H1 (cell line): ENCODE results near the gene DLGAP3. TPM values are rescaled to one million over a fixed set of nuclear protein-coding genes. Genes with fewer than 3 reads are reported as not detected.

ENCODE experiments used
- CTCF ChIA-PET: fragments of 300-600 bp; sonication (Branson Sonifier 250); formaldehyde crosslinking; loops from one replicate; lab custom pipeline; 2021; ENCODE audit not compliant: partially characterized antibody; lab: Charles Lee
- POLR2A ChIA-PET: fragments of 300-600 bp; sonication (Branson Sonifier 250); formaldehyde crosslinking; loops from one replicate; lab custom pipeline; 2021; ENCODE audit warnings: inconsistent platforms; ENCODE audit not compliant: partially characterized antibody; lab: Charles Lee
- DNase-seq, 2 experiments: peaks; one replicate each; pipeline versions ENCODE4 v3.0.0 to v3.0.0-alpha.2; 2010 to 2022; ENCODE audit warnings: low spot score in 2 of 2, low read depth in 1 of 2, mixed read lengths in 1 of 2
- FAIRE-seq: peaks from 2 replicates; lab custom pipeline; 2011; peaks lifted over from hg19 to GRCh38; lab: Jason Lieb, UNC
- H2AFZ ChIP-seq: 2 replicates; pipeline ENCODE4 v1.8.1; 2012; ENCODE audit warnings: low read length, inconsistent platforms
- H2AK5ac ChIP-seq: 2 replicates; pipeline ENCODE4 v1.6.1; 2013; ENCODE audit warnings: low read depth, low read length
- H2BK120ac ChIP-seq: replicated peaks from 2 replicates; pipeline ENCODE3; 2013; ENCODE audit warnings: low read depth, low read length, inconsistent platforms
- H2BK12ac ChIP-seq: 2 replicates; pipeline ENCODE4 v1.6.1; 2013; ENCODE audit warnings: low read depth, low read length
- H2BK15ac ChIP-seq: 2 replicates; pipeline ENCODE4 v1.6.1; 2013; ENCODE audit warnings: low read length
- H2BK20ac ChIP-seq: 2 replicates; pipeline ENCODE4 v1.6.1; 2013; ENCODE audit warnings: low read length
- H2BK5ac ChIP-seq: 2 replicates; pipeline ENCODE4 v1.6.1; 2013; ENCODE audit warnings: low read depth, low read length
- H3K14ac ChIP-seq: 2 replicates; pipeline ENCODE4 v1.6.1; 2013; ENCODE audit warnings: inconsistent platforms; ENCODE audit not compliant: insufficient read length
- H3K18ac ChIP-seq: 2 replicates; pipeline ENCODE4 v1.6.1; 2013; ENCODE audit warnings: low read length; ENCODE audit errors: extremely low read depth
- H3K23ac ChIP-seq: 2 replicates; pipeline ENCODE4 v1.6.1; 2013; ENCODE audit warnings: inconsistent platforms; ENCODE audit not compliant: insufficient read length
- H3K23me2 ChIP-seq: 2 replicates; pipeline ENCODE4 v1.6.1; 2013; ENCODE audit warnings: low read depth, low read length
- H3K27ac ChIP-seq: 2 replicates; pipeline ENCODE4 v1.6.1; 2011; ENCODE audit warnings: low read depth, low read length, inconsistent platforms
- H3K27me3 ChIP-seq, 4 experiments: replicated peaks in 1 of 4; 1 replicate in 1 of 4; 2 replicates in 3 of 4; pipeline versions ENCODE4 v1.6.1 to v1.8.1; 2011 to 2013; ENCODE audit warnings: low read length in 3 of 4, mild to moderate bottlenecking in 3 of 4, inconsistent platforms in 2 of 4, mixed read lengths in 2 of 4, moderate library complexity in 1 of 4; ENCODE audit not compliant: control insufficient read depth in 3 of 4, insufficient read depth in 3 of 4; ENCODE audit errors: extremely low read depth in 1 of 4
- H3K36me3 ChIP-seq, 4 experiments: 2 replicates each; pipeline versions ENCODE4 v1.6.1 to v1.8.1; 2011 to 2013; ENCODE audit warnings: mild to moderate bottlenecking in 4 of 4, low read length in 3 of 4, moderate library complexity in 2 of 4, control low read depth in 1 of 4, inconsistent platforms in 1 of 4; ENCODE audit not compliant: insufficient read depth in 4 of 4, control insufficient read depth in 2 of 4
- H3K4ac ChIP-seq: replicated peaks from 2 replicates; pipeline ENCODE3; 2013; ENCODE audit warnings: low read length, low read depth, mixed read lengths, inconsistent platforms; ENCODE audit not compliant: insufficient read length
- H3K4me1 ChIP-seq, 4 experiments: replicated peaks in 1 of 4; 1 replicate in 1 of 4; 2 replicates in 3 of 4; pipeline versions ENCODE4 v1.6.1 to v1.8.1; 2011 to 2013; ENCODE audit warnings: low read length in 3 of 4, inconsistent platforms in 2 of 4, mixed read lengths in 1 of 4; ENCODE audit not compliant: insufficient read depth in 4 of 4, control insufficient read depth in 3 of 4
- H3K4me2 ChIP-seq, 2 experiments: 2 replicates each; pipeline versions ENCODE4 v1.6.1 to v1.8.1; 2011 to 2013; ENCODE audit warnings: low read depth in 2 of 2, low read length in 2 of 2, control low read depth in 1 of 2, inconsistent platforms in 1 of 2, mild to moderate bottlenecking in 1 of 2; ENCODE audit not compliant: insufficient read depth in 1 of 2
- H3K4me3 ChIP-seq, 4 experiments: fragments of 200-600, 300-600 bp in 1 of 4; sonication (generic), shearing (Covaris generic), sonication (Bioruptor Twin) in 1 of 4; 2 replicates each; pipeline versions ENCODE4 v1.5.1 to v1.8.1; 2011 to 2016; ENCODE audit warnings: low read length in 4 of 4, low read depth in 3 of 4, control low read depth in 2 of 4, inconsistent platforms in 2 of 4, mild to moderate bottlenecking in 2 of 4, mixed read lengths in 1 of 4, moderate library complexity in 1 of 4; ENCODE audit not compliant: insufficient read depth in 2 of 4; ENCODE audit errors: extremely low read depth in 1 of 4
- H3K56ac ChIP-seq: replicated peaks from 2 replicates; pipeline ENCODE3; 2013; ENCODE audit warnings: low read depth, mild to moderate bottlenecking, mixed read lengths, low read length, inconsistent platforms; ENCODE audit not compliant: insufficient read length
- H3K79me1 ChIP-seq: 2 replicates; pipeline ENCODE4 v1.6.1; 2013; ENCODE audit warnings: low read depth, low read length, control low read depth
- H3K79me2 ChIP-seq, 2 experiments: 2 replicates each; pipeline versions ENCODE4 v1.6.1 to v1.8.1; 2012 to 2013; ENCODE audit warnings: low read length in 2 of 2, mild to moderate bottlenecking in 2 of 2, inconsistent platforms in 1 of 2; ENCODE audit not compliant: insufficient read depth in 2 of 2, control insufficient read depth in 1 of 2
- H3K9ac ChIP-seq, 4 experiments: replicated peaks in 1 of 4; 1 replicate in 1 of 4; 2 replicates in 3 of 4; pipeline versions ENCODE4 v1.6.1 to v1.8.1; 2011 to 2013; ENCODE audit warnings: low read depth in 3 of 4, low read length in 3 of 4, control low read depth in 2 of 4, mild to moderate bottlenecking in 2 of 4, moderate library complexity in 2 of 4, inconsistent platforms in 1 of 4; ENCODE audit errors: extremely low read depth in 1 of 4
- H3K9me3 ChIP-seq, 2 experiments: 2 replicates each; pipeline versions ENCODE4 v1.6.1 to v1.8.1; 2012 to 2013; ENCODE audit warnings: mild to moderate bottlenecking in 2 of 2, moderate library complexity in 2 of 2, control low read depth in 1 of 2, inconsistent platforms in 1 of 2, low read depth in 1 of 2, low read length in 1 of 2, mixed read lengths in 1 of 2; ENCODE audit not compliant: insufficient read depth in 2 of 2
- H4K20me1 ChIP-seq, 2 experiments: replicated peaks in 1 of 2; 2 replicates each; pipeline versions ENCODE3 to v1.8.1; 2011 to 2013; ENCODE audit warnings: inconsistent platforms in 2 of 2, low read length in 2 of 2, mild to moderate bottlenecking in 1 of 2; ENCODE audit not compliant: insufficient read depth in 2 of 2, control insufficient read depth in 1 of 2
- H4K5ac ChIP-seq: 2 replicates; pipeline ENCODE4 v1.6.1; 2013; ENCODE audit warnings: low read length, low read depth, mixed read lengths, inconsistent platforms; ENCODE audit not compliant: insufficient read length
- H4K8ac ChIP-seq: 2 replicates; pipeline ENCODE4 v1.8.0; 2013; ENCODE audit warnings: mild to moderate bottlenecking, moderate library complexity, low read length, inconsistent platforms; ENCODE audit not compliant: insufficient read depth; ENCODE audit errors: extremely low read depth
- H4K91ac ChIP-seq: replicated peaks from 2 replicates; pipeline ENCODE3; 2013; ENCODE audit warnings: low read length, mixed read lengths, inconsistent platforms; ENCODE audit not compliant: insufficient read length
- BACH1 ChIP-seq: IDR thresholded peaks from 2 replicates; pipeline ENCODE4 v1.6.1; 2012; ENCODE audit warnings: low read length, improper control_type of control experiment
- JUND ChIP-seq: IDR thresholded peaks from 2 replicates; pipeline ENCODE4 v1.6.1; 2011; ENCODE audit warnings: mild to moderate bottlenecking, improper control_type of control experiment, low read length
- MAFK ChIP-seq: IDR thresholded peaks from 2 replicates; pipeline ENCODE4 v1.6.1; 2012; ENCODE audit warnings: low read depth, mild to moderate bottlenecking, improper control_type of control experiment, low read length
- SIN3A ChIP-seq, 2 experiments: IDR thresholded peaks in 1 of 2; conservative IDR thresholded peaks in 1 of 2; 2 replicates each; pipeline ENCODE4 v1.6.1; 2011 to 2012; ENCODE audit warnings: low read length in 2 of 2, improper control_type of control experiment in 1 of 2, low read depth in 1 of 2, mild to moderate bottlenecking in 1 of 2
- SP4 ChIP-seq: IDR thresholded peaks from 2 replicates; pipeline ENCODE4 v1.6.1; 2012; ENCODE audit warnings: low read length, inconsistent platforms
- TBP ChIP-seq: IDR thresholded peaks from 2 replicates; pipeline ENCODE4 v1.6.1; 2011; ENCODE audit warnings: low read depth, low read length, improper control_type of control experiment
- WGBS, 2 experiments: shearing (Covaris generic) in 1 of 2; methylation state at CpG; one replicate each; pipeline versions ENCODE4 v1.1.6 to v1.1.7; 2013 to 2015; ENCODE audit warnings: low lambda C conversion rate in 2 of 2, mixed read lengths in 2 of 2, inconsistent platforms in 1 of 2, low coverage in 1 of 2, missing lambda C conversion rate in 1 of 2; ENCODE audit not compliant: insufficient replicate concordance in 2 of 2, insufficient coverage in 1 of 2, insufficient read length in 1 of 2; ENCODE audit errors: extremely low coverage in 1 of 2, missing lambda C conversion rate in 1 of 2; 5-methylcytosine and 5-hydroxymethylcytosine counted together
- polyA plus RNA-seq, 7 experiments: library from polyadenylated mRNA; depleted of rRNA in 3 of 7; stranded (reverse) in 5 of 7; unstranded in 2 of 7; fragments of >200 nt in 5 of 7; fragments of 200-250 nt in 2 of 7; gene quantifications; 1 replicate in 5 of 7; 2 replicates in 1 of 7; 4 replicates in 1 of 7; pipeline versions ENCODE4 v1.2.1 to v1.2.3, GENCODE V29; 2011 to 2013; ENCODE audit warnings: missing spikeins in 2 of 7, mixed read lengths in 2 of 7
- total RNA-seq: library from RNA; stranded (reverse); fragmentation: NEBNext Ultra II Directional; extraction: Animal tissue kit (Norgen Biotek cat#: 25700); gene quantifications from 2 replicates; pipeline ENCODE4 v1.2.1, GENCODE V29; 2021
- TF ChIP-seq, protein P1 (sequence below): IDR thresholded peaks from 2 replicates; pipeline ENCODE4 v1.6.1; 2012; ENCODE audit warnings: low read length, inconsistent platforms

DLGAP3 gene
- total and polyA plus RNA-seq, 2 of the 8 experiments (the other 6 are each of a cell fraction or from before 2014, with no cell fraction given): 3.8 to 13.2 TPM

DNA sequence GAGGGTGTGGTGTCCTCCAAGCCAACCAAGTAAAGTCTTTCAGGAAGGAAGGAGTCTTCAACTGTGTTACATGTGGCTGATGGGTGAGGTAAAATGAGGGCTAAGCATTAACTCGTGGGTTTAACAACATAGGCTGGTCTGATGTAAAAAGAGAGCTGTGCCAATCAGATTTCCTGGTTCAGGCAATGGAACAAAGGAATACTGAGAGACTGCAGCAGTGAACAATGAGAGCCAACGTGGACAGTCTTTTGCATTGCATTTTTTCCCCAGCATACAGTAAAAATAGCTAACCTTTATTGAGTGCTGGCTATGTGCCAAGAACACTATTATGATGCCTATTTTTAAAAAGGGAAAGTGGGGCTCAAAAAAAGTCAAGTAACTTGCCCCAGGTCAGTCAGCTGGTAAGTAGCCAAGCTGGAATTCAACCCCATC, 31.1 kb downstream of the DLGAP3 start:
- no peak for DNase-seq
- Histone ChIP-seq H3K27ac (no peak overlapping the region), H3K79me2 (no peaks in the 10 kb centered on the region), H2AK5ac (no peak overlapping the region), H4K8ac (no peak overlapping the region), H4K20me1 (no peaks in the 10 kb centered on the region), H3K4me1 (peaks cover 0 to 3% (median 0%) of the 10 kb centered on the region in 4 experiments; a peak in 1 of 7 replicates), H2BK15ac (no peak overlapping the region), H3K4ac (no peak overlapping the region), H3K4me3 (no peak overlapping the region), H3K23me2 (no peaks in the 10 kb centered on the region), H3K56ac (no peak overlapping the region), H4K91ac (no peak overlapping the region), H2AFZ (no peak overlapping the region), H3K14ac (no peak overlapping the region), H2BK12ac (no peak overlapping the region), H3K36me3 (no peaks in the 10 kb centered on the region), H2BK5ac (no peak overlapping the region), H3K9ac (no peak overlapping the region), H3K23ac (no peak overlapping the region), H2BK120ac (no peak overlapping the region), H2BK20ac (no peak overlapping the region), H3K4me2 (no peak overlapping the region), H3K9me3 (no peaks in the 10 kb centered on the region), H3K27me3 (no peaks in the 10 kb centered on the region), H3K18ac (no peak overlapping the region), H3K79me1 (no peaks in the 10 kb centered on the region), H4K5ac (no peak overlapping the region)
- ChIA-PET CTCF (interaction anchor here (1.5 to 2.4 kb wide), 3 partner anchors 10 to 32 kb away, joined by 3 to 6 read pairs (median 4); no protein-coding TSS in a partner anchor), POLR2A (interaction anchor here (1.6 kb wide), 1 partner anchor 9 kb away, joined by 5 read pairs; no protein-coding TSS in a partner anchor)
- WGBS, 2 experiments: 75% methylated on average over 2 of the region's 2 CpGs; no CpG with 5 or more reads in 1 of the 2 experiments
- FAIRE-seq: no peak
- TF ChIP-seq SIN3A (conservative IDR thresholded peaks at IDR 0.05 in 1 of 2, IDR thresholded peaks at IDR 0.05 in 1 of 2; ENCODE audit: low read depth in 1 of 2, low read length in 2 of 2): no peak
- TF ChIP-seq, protein P1, sequence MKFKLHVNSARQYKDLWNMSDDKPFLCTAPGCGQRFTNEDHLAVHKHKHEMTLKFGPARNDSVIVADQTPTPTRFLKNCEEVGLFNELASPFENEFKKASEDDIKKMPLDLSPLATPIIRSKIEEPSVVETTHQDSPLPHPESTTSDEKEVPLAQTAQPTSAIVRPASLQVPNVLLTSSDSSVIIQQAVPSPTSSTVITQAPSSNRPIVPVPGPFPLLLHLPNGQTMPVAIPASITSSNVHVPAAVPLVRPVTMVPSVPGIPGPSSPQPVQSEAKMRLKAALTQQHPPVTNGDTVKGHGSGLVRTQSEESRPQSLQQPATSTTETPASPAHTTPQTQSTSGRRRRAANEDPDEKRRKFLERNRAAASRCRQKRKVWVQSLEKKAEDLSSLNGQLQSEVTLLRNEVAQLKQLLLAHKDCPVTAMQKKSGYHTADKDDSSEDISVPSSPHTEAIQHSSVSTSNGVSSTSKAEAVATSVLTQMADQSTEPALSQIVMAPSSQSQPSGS: no peak
- no peak for TF ChIP-seq BACH1
- no peak for TF ChIP-seq JUND
- no peak for TF ChIP-seq TBP
- no peak for TF ChIP-seq MAFK
- no peak for TF ChIP-seq SP4
